K562 (cell line): Measurements from ENCODE around the gene GRPR. TPM values are rescaled to one million over a fixed set of nuclear protein-coding genes. Genes with fewer than 3 reads are reported as not detected.

Source experiments
- ATAC-seq: fragments of 200-7000 bp; cut with Tn5 transposase; 3 replicates; pipeline ENCODE4 v1.9.1; 2020; ENCODE audit warnings: moderate library complexity
- BruUV-seq: library from RNA; stranded (reverse); fragments of 400-500 nt; replicated peaks from 2 replicates; lab custom pipeline; 2021; lab: Mats Ljungman, UMichigan
- CTCF ChIA-PET: fragments of 300-600 bp; formaldehyde crosslinking; extraction: SDS; loops from one replicate; lab custom pipeline; 2021; ENCODE audit warnings: low intra/inter-chr PET ratio; lab: Yijun Ruan, JAX
- POLR2A ChIA-PET: fragments of 300-600, 350-650 bp; sonication (Branson Sonifier 250); formaldehyde crosslinking; extraction: SDS; loops from one replicate; lab custom pipeline; 2021; ENCODE audit warnings: antibody characterized with exemption, inconsistent platforms; lab: Yijun Ruan, JAX
- DNase-seq, 4 experiments: peaks; one replicate each; pipeline versions ENCODE4 v3.0.0 to v3.0.0-alpha.2; 2011 to 2018; ENCODE audit warnings: low spot score in 3 of 4, mixed read lengths in 3 of 4; ENCODE audit errors: extremely low read depth in 1 of 4
- FAIRE-seq: peaks from 2 replicates; lab custom pipeline; 2011; peaks lifted over from hg19 to GRCh38; lab: Jason Lieb, UNC
- H2AFZ ChIP-seq: 2 replicates; pipeline ENCODE4 v1.6.0; 2011; ENCODE audit warnings: low read depth, low read length, control low read depth, inconsistent platforms
- H3K27ac ChIP-seq: fragments of 200-600 bp; 3 replicates; pipeline ENCODE4 v1.8.0; 2011; ENCODE audit warnings: low read depth, mild to moderate bottlenecking, control low read depth, inconsistent platforms, low read length, moderate library complexity, mixed read lengths; ENCODE audit errors: extremely low read depth
- H3K27me3 ChIP-seq, 2 experiments: fragments of 300-600 bp in 1 of 2; 2 replicates in 1 of 2; 3 replicates in 1 of 2; pipeline versions ENCODE4 v1.6.0 to v1.8.0; 2011; ENCODE audit warnings: inconsistent platforms in 2 of 2, low read length in 2 of 2, mild to moderate bottlenecking in 1 of 2, mixed read lengths in 1 of 2, moderate library complexity in 1 of 2; ENCODE audit not compliant: control insufficient read depth in 2 of 2, insufficient read depth in 2 of 2
- H3K36me3 ChIP-seq: fragments of 300-600 bp; 3 replicates; pipeline ENCODE4 v1.8.0; 2011; ENCODE audit warnings: mild to moderate bottlenecking, low read length, inconsistent platforms; ENCODE audit not compliant: control insufficient read depth, insufficient read depth
- H3K4me1 ChIP-seq, 2 experiments: fragments of 200-600 bp in 1 of 2; replicated peaks in 1 of 2; 2 replicates in 1 of 2; 3 replicates in 1 of 2; pipeline versions ENCODE4 v1.5.1 to v1.8.0; 2011; ENCODE audit warnings: inconsistent platforms in 2 of 2, low read length in 2 of 2, mild to moderate bottlenecking in 1 of 2, mixed read lengths in 1 of 2, moderate library complexity in 1 of 2; ENCODE audit not compliant: control insufficient read depth in 2 of 2, insufficient read depth in 2 of 2
- H3K4me2 ChIP-seq: 2 replicates; pipeline ENCODE4 v1.6.1; 2011; ENCODE audit warnings: low read length, control low read depth, inconsistent platforms, mixed read lengths; ENCODE audit not compliant: insufficient read depth
- H3K4me3 ChIP-seq: fragments of 200-600 bp; sonication (generic), shearing (Covaris generic); 2 replicates; pipeline ENCODE4 v1.5.1; 2016; ENCODE audit warnings: control low read depth, inconsistent platforms
- H3K79me2 ChIP-seq: fragments of 200-600 bp; 3 replicates; pipeline ENCODE4 v1.8.0; 2011; ENCODE audit warnings: low read length, inconsistent platforms; ENCODE audit not compliant: control insufficient read depth, insufficient read depth
- H3K9ac ChIP-seq, 2 experiments: 2 replicates each; pipeline versions ENCODE4 v1.6.0 to v1.6.1; 2011; ENCODE audit warnings: low read depth in 2 of 2, low read length in 2 of 2, control low read depth in 1 of 2, inconsistent platforms in 1 of 2, mild to moderate bottlenecking in 1 of 2, mixed read lengths in 1 of 2; ENCODE audit not compliant: insufficient read depth in 1 of 2
- H3K9me1 ChIP-seq: one replicate; pipeline ENCODE4 v1.6.0; 2011; ENCODE audit warnings: inconsistent platforms, mild to moderate bottlenecking, low read length, moderate library complexity; ENCODE audit not compliant: control insufficient read depth, insufficient read depth
- H3K9me3 ChIP-seq: replicated peaks from 2 replicates; pipeline ENCODE4 v1.5.1; 2011; ENCODE audit warnings: low read depth, low read length, inconsistent platforms; ENCODE audit not compliant: control insufficient read depth, insufficient read depth
- H4K20me1 ChIP-seq: replicated peaks from 2 replicates; pipeline ENCODE4 v1.6.1; 2011; ENCODE audit warnings: low read length, inconsistent platforms, mixed read lengths; ENCODE audit not compliant: control insufficient read depth, insufficient read depth
- EP300 ChIP-seq: IDR thresholded peaks from 2 replicates; pipeline ENCODE4 v1.6.1; 2012; ENCODE audit warnings: low read length, improper control_type of control experiment
- FOSL1 ChIP-seq: fragments of 200-800 bp; sonication (Bioruptor generic); conservative IDR thresholded peaks from 2 replicates; pipeline ENCODE4 v1.6.1; 2016; ENCODE audit warnings: missing genetic modification characterization, missing compliant biosample characterization
- HDAC1 ChIP-seq, 2 experiments: fragments of 450-650 bp; IDR thresholded peaks; 2 replicates each; pipeline ENCODE4 v1.6.1; 2016 to 2017; ENCODE audit warnings: inconsistent platforms in 1 of 2, mild to moderate bottlenecking in 1 of 2, moderate library complexity in 1 of 2
- ILF3 ChIP-seq: fragments of 450-650 bp; IDR thresholded peaks from 2 replicates; pipeline ENCODE4 v1.6.1; 2018; ENCODE audit warnings: antibody characterized with exemption, mild to moderate bottlenecking, moderate library complexity, borderline replicate concordance
- SOX6 ChIP-seq: fragments of 450-650 bp; IDR thresholded peaks from 2 replicates; pipeline ENCODE4 v1.6.1; 2014; ENCODE audit warnings: mild to moderate bottlenecking
- SPI1 ChIP-seq: IDR thresholded peaks from 2 replicates; pipeline ENCODE4 v1.6.1; 2011; ENCODE audit warnings: low read depth, low read length, control low read depth, borderline replicate concordance
- TSC22D4 ChIP-seq: fragments of 450-650 bp; IDR thresholded peaks from 2 replicates; pipeline ENCODE4 v1.6.1; 2016; ENCODE audit warnings: missing genetic modification characterization, missing biosample characterization, control low read depth
- ZEB2 ChIP-seq: fragments of 450-650 bp; IDR thresholded peaks from 2 replicates; pipeline ENCODE4 v1.6.1; 2016
- ZNF586 ChIP-seq: fragments of 450-650 bp; formaldehyde crosslinking; conservative IDR thresholded peaks from 2 replicates; pipeline ENCODE4 v1.4.0; 2020; ENCODE audit warnings: mild to moderate bottlenecking, moderate library complexity
- ZNF778 ChIP-seq: fragments of 450-650 bp; formaldehyde crosslinking; IDR thresholded peaks from 2 replicates; pipeline ENCODE4 v1.4.0; 2020; ENCODE audit warnings: mild to moderate bottlenecking, moderate library complexity
- WGBS: fragments of 100-300 bp; shearing (Covaris generic); methylation state at CpG from one replicate; pipeline ENCODE4 v1.1.6; 2016; ENCODE audit warnings: low coverage, mixed read lengths; ENCODE audit not compliant: insufficient coverage; ENCODE audit errors: missing lambda C conversion rate; 5-methylcytosine and 5-hydroxymethylcytosine counted together
- in situ Hi-C: fragments of 300-500 bp; cut with MboI; formaldehyde crosslinking; loops from 4 replicates; pipeline ENCODE4 v1.15.0; 2018; ENCODE audit warnings: inconsistent platforms, mixed read lengths
- intact Hi-C: fragments of 100-400 bp; cut with micrococcal nuclease; formaldehyde crosslinking; loops from 2 replicates; pipeline ENCODE4 v1.14.2; 2022
- polyA plus RNA-seq, 8 experiments: library from polyadenylated mRNA; depleted of rRNA in 4 of 8; stranded (reverse) in 5 of 8; unstranded in 3 of 8; fragments of >200 nt; fragmentation: Nextera tagmentation in 2 of 8; fragmentation: Illumina TruSeq in 1 of 8; extraction: Ambion mirVana in 2 of 8; extraction: Trizol in 1 of 8; gene quantifications; 2 replicates each; pipeline versions ENCODE4 v1.2.1 to v1.2.3, GENCODE V29; 2011 to 2014; ENCODE audit warnings: inconsistent platforms in 1 of 8, missing spikeins in 1 of 8
- total RNA-seq, 7 experiments: library from RNA; depleted of rRNA in 6 of 7; stranded (reverse); fragments of >200 nt in 6 of 7; fragmentation: Illumina TruSeq in 2 of 7; extraction: Trizol in 2 of 7; gene quantifications; 2 replicates each; pipeline versions ENCODE4 v1.2.1 to v1.2.3, GENCODE V29; 2011 to 2021; ENCODE audit warnings: low replicate concordance in 1 of 7
- TF ChIP-seq, protein P1 (sequence below): sonication (generic); formaldehyde crosslinking; IDR thresholded peaks from 2 replicates; pipeline ENCODE4 v1.9.0; 2022; ENCODE audit warnings: mild to moderate bottlenecking, missing genetic modification reagents
- TF ChIP-seq, protein P2 (sequence below), 2 experiments: fragments of 450-650 bp; IDR thresholded peaks; 2 replicates each; pipeline ENCODE4 v1.6.1; 2018; ENCODE audit warnings: mild to moderate bottlenecking in 2 of 2, low read depth in 1 of 2; ENCODE audit not compliant: partially characterized antibody in 2 of 2

Gene GRPR
- total and polyA plus RNA-seq, 9 of the 15 experiments (the other 6 are each of a cell fraction or from before 2014, with no cell fraction given): 0.06 to 0.11 TPM; not detected in 7

DNA sequence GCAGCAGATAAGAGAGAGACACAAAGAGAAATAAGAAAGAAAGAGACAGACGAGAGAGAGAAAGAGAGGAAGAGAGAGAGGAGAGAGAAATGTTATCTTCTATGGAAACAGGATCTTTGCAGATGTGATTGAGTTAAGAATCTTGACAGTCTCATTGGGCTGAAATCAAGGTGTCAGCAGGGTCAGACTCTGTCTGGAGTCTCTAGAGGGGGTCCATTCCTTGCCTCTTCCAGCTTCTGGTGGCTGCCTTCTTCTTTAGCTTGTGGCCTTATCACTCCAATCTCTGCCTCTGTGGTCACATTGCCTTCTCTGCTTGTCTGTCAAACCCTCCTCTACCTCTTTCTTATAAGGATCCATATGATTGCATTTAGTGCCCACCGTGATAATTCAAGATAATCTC is 21.8 kb upstream of the GRPR start:
- Histone ChIP-seq H2AFZ (no peak overlapping the region), H3K27me3 (no peaks in the 10 kb centered on the region; a peak in 1 of 5 replicates), H4K20me1 (no peaks in the 10 kb centered on the region), H3K9me1 (no peaks in the 10 kb centered on the region), H3K4me1 (no peaks in the 10 kb centered on the region), H3K9ac (no peak overlapping the region), H3K4me2 (no peak overlapping the region), H3K36me3 (no peaks in the 10 kb centered on the region), H3K4me3 (no peak overlapping the region), H3K27ac (no peak overlapping the region), H3K9me3 (no peaks in the 10 kb centered on the region), H3K79me2 (no peaks in the 10 kb centered on the region)
- BruUV-seq: no TSS peak
- WGBS: 0% methylated on average over 1 of the region's 2 CpGs
- FAIRE-seq (no peak), DNase-seq (no peak), ATAC-seq (no peak)
- CTCF ChIA-PET: no interaction called here
- intact Hi-C loops: no loop called here
- POLR2A ChIA-PET: no interaction called here
- TF ChIP-seq EP300: no peak
- no peak for TF ChIP-seq ZNF586 (CRISPR knock-in tag)
- no peak for TF ChIP-seq SOX6
- TF ChIP-seq ILF3: no peak
- TF ChIP-seq SPI1: no peak
- in situ Hi-C loops: no loop called here

DNA sequence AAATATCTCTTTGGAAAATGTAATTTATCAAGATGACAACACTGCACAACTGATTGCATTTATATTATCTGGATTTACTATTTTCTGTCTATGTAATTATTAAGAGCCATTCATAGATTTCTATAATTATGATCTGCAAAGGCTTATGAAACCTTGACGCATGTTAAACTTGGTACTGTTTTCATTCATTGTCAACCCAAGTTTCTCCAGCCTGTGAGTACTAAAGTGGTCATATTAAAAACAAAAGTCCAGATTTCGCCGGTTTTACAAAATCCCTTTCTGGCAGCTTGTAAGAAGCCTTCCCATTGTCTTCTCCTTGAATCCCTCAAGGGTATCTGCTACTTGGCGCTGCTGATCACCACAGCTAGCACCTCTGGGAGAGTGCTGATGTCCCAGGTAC is 19.7 kb upstream of the GRPR start:
- FAIRE-seq (no peak), DNase-seq (no peak), ATAC-seq (no peak)
- in situ Hi-C loops: no loop called here
- BruUV-seq: no TSS peak
- no peak overlapping the region for H3K4me3 ChIP-seq
- H3K4me2 ChIP-seq: no peak overlapping the region
- H3K9ac ChIP-seq: no peak overlapping the region
- intact Hi-C loops: no loop called here
- no peak overlapping the region for H3K27ac ChIP-seq
- no peaks in the 10 kb centered on the region for H3K79me2 ChIP-seq
- POLR2A ChIA-PET: interaction anchor here (0.7 kb wide), 1 partner anchor 22 kb away, joined by 4 read pairs; no protein-coding TSS in a partner anchor
- 9% methylated on average over 4 of the region's 4 CpGs for WGBS
- H4K20me1 ChIP-seq: no peaks in the 10 kb centered on the region
- no peaks in the 10 kb centered on the region for H3K4me1 ChIP-seq
- no peaks in the 10 kb centered on the region for H3K9me1 ChIP-seq
- H3K27me3 ChIP-seq: no peaks in the 10 kb centered on the region; a peak in 1 of 5 replicates
- H3K9me3 ChIP-seq: no peaks in the 10 kb centered on the region
- CTCF ChIA-PET: no interaction called here
- H3K36me3 ChIP-seq: no peaks in the 10 kb centered on the region
- H2AFZ ChIP-seq: no peak overlapping the region
- no peak for TF ChIP-seq TSC22D4
- no peak for TF ChIP-seq FOSL1
- TF ChIP-seq, protein P1, sequence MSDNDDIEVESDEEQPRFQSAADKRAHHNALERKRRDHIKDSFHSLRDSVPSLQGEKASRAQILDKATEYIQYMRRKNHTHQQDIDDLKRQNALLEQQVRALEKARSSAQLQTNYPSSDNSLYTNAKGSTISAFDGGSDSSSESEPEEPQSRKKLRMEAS: no peak
- TF ChIP-seq HDAC1 (IDR thresholded peaks at IDR 0.05): no peak
- TF ChIP-seq ZEB2: no peak
- TF ChIP-seq, protein P2, sequence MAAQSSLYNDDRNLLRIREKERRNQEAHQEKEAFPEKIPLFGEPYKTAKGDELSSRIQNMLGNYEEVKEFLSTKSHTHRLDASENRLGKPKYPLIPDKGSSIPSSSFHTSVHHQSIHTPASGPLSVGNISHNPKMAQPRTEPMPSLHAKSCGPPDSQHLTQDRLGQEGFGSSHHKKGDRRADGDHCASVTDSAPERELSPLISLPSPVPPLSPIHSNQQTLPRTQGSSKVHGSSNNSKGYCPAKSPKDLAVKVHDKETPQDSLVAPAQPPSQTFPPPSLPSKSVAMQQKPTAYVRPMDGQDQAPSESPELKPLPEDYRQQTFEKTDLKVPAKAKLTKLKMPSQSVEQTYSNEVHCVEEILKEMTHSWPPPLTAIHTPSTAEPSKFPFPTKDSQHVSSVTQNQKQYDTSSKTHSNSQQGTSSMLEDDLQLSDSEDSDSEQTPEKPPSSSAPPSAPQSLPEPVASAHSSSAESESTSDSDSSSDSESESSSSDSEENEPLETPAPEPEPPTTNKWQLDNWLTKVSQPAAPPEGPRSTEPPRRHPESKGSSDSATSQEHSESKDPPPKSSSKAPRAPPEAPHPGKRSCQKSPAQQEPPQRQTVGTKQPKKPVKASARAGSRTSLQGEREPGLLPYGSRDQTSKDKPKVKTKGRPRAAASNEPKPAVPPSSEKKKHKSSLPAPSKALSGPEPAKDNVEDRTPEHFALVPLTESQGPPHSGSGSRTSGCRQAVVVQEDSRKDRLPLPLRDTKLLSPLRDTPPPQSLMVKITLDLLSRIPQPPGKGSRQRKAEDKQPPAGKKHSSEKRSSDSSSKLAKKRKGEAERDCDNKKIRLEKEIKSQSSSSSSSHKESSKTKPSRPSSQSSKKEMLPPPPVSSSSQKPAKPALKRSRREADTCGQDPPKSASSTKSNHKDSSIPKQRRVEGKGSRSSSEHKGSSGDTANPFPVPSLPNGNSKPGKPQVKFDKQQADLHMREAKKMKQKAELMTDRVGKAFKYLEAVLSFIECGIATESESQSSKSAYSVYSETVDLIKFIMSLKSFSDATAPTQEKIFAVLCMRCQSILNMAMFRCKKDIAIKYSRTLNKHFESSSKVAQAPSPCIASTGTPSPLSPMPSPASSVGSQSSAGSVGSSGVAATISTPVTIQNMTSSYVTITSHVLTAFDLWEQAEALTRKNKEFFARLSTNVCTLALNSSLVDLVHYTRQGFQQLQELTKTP (IDR thresholded peaks at IDR 0.05; ENCODE audit: low read depth in 1 of 2, partially characterized antibody in 2 of 2): no peak
- no peak for TF ChIP-seq ZNF778 (CRISPR knock-in tag)
